Colonic mucosa (tissue), 4 donors: ENCODE measurements around the gene RTP2. TPM values are rescaled to one million over a fixed set of nuclear protein-coding genes. Genes with fewer than 3 reads are reported as not detected.

Source experiments
- DNase-seq: peaks from one replicate; pipeline ENCODE4 v3.0.0-alpha.2; 2020
- H3K27ac ChIP-seq: fragments of 200-600 bp; one replicate; pipeline ENCODE4 v1.8.0; 2021
- H3K27me3 ChIP-seq: fragments of 200-600 bp; one replicate; pipeline ENCODE4 v1.8.0; 2021
- H3K36me3 ChIP-seq: fragments of 200-600 bp; one replicate; pipeline ENCODE4 v1.8.0; 2021
- H3K4me1 ChIP-seq: fragments of 200-600 bp; one replicate; pipeline ENCODE4 v1.8.0; 2021; ENCODE audit warnings: mild to moderate bottlenecking
- H3K4me3 ChIP-seq: fragments of 200-600 bp; one replicate; pipeline ENCODE4 v1.8.0; 2021
- H3K9ac ChIP-seq, 2 donors: one replicate each; pipeline ENCODE4 v1.7.0; 2013; ENCODE audit warnings: control low read depth in 2 of 2, low read depth in 2 of 2, low read length in 2 of 2
- H3K9me3 ChIP-seq: fragments of 200-600 bp; one replicate; pipeline ENCODE4 v1.8.0; 2021
- intact Hi-C: fragments of 100-400 bp; cut with DNase I; formaldehyde crosslinking; loops from one replicate; pipeline ENCODE4 v1.14.1; 2022
- total RNA-seq, 2 donors: library from RNA; stranded (reverse); fragmentation: NEBNext Ultra II Directional in 1 of 2; extraction: Animal tissue kit (Norgen Biotek cat#: 25700) in 1 of 2; gene quantifications; one replicate each; pipeline ENCODE4 v1.2.1, GENCODE V29; 2021
- TF ChIP-seq, protein P1 (sequence below): fragments of 200-600 bp; IDR thresholded peaks from one replicate; pipeline ENCODE4 v1.8.0; 2022; ENCODE audit warnings: antibody characterized with exemption, mild to moderate bottlenecking
- donor health status: healthy.
- donor health status: DM: no; HTN: no; CAD: no.
- donor health status: DM: no; HTN: no; CAD: no.

The RTP2 gene
- total RNA-seq, 2 donors from 2014 or later, result not detected

DNA sequence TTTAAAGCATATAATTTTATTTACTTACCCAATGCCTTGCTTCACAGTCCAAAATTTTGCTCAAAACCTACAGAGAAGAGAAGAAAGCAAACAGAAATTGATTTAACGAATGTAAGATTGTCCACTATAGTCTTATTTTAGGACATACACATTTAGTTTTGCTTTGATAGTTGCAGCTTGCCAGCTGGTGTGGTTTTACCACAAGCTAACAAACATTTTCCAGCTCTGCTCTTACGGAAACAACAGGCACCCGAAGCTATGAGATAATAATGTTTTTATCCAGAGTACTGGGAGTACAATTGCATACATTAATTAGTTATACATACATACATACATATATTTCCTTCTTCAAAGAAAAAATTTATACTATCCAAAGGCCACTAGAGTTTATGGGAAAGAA, 32.5 kb upstream of the RTP2 start:
- intact Hi-C loops, result loop anchor here (10.0 kb wide), 1 partner anchor 1500 kb away; no protein-coding TSS in a partner anchor
- Histone ChIP-seq H3K27ac (no peak overlapping the region), H3K9me3 (no peaks in the 10 kb centered on the region)

DNA sequence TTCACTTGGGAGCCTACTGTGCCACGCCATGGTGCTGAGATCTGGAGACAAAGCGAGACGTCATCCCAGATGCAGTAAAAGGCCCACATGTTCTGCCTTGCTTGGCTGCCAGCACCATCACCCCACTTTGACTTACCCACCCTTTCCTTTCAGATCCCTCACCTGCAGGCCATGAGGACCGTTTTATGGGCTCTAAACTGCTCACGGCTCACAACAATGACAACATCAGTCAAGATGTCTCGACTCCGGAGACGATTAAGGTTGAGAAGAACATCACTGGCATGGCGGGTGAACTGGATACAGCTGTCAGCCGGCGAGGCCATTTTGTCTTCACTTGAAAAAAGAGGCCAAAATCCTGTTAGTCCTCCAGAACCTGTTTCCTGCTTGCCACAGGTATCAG, 31.0 kb upstream of the RTP2 start:
- TF ChIP-seq, protein P1, sequence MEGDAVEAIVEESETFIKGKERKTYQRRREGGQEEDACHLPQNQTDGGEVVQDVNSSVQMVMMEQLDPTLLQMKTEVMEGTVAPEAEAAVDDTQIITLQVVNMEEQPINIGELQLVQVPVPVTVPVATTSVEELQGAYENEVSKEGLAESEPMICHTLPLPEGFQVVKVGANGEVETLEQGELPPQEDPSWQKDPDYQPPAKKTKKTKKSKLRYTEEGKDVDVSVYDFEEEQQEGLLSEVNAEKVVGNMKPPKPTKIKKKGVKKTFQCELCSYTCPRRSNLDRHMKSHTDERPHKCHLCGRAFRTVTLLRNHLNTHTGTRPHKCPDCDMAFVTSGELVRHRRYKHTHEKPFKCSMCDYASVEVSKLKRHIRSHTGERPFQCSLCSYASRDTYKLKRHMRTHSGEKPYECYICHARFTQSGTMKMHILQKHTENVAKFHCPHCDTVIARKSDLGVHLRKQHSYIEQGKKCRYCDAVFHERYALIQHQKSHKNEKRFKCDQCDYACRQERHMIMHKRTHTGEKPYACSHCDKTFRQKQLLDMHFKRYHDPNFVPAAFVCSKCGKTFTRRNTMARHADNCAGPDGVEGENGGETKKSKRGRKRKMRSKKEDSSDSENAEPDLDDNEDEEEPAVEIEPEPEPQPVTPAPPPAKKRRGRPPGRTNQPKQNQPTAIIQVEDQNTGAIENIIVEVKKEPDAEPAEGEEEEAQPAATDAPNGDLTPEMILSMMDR, result no peak
- H3K36me3 ChIP-seq, result peaks cover 12% of the 10 kb centered on the region
- intact Hi-C loops, result loop anchor here (10.0 kb wide), 1 partner anchor 1501 kb away; no protein-coding TSS in a partner anchor

More for the DNA sequence above, 32.5 kb upstream of the RTP2 start:
- Histone ChIP-seq H3K27me3 (no peaks in the 10 kb centered on the region), H3K9ac (no peak overlapping the region), H3K4me1 (no peaks in the 10 kb centered on the region), H3K4me3 (no peak overlapping the region), H3K36me3 (peaks cover 9% of the 10 kb centered on the region)
- TF ChIP-seq, protein P1, result no peak
- DNase-seq, result no peak

DNA sequence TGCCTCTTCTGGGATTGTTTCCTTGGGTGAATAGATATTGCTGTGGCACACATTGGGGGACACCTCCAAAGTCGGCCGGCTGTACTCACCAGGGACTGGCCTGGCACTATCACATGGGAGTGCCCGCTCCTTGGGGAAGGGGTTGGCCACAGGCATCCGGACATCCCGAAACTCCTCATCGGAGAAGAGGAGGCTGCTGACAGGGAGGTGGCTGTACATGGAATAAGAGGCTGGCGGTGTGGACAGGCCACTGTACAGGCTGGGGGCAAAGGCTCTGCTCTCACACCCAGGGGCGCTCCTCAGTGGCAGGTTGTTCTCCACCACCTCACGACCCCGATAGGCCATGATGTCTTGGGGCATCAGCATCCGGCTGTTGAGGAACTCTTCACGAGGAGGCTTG, 27.2 kb upstream of the RTP2 start:
- Histone ChIP-seq H3K27me3 (no peaks in the 10 kb centered on the region), H3K27ac (no peak overlapping the region), H3K36me3 (peaks cover 16% of the 10 kb centered on the region), H3K9ac (no peak overlapping the region), H3K4me1 (no peaks in the 10 kb centered on the region), H3K4me3 (no peak overlapping the region), H3K9me3 (no peaks in the 10 kb centered on the region)
- intact Hi-C loops, result no loop called here
- TF ChIP-seq, protein P1, result no peak
- DNase-seq, result no peak

More for the DNA sequence above, 31.0 kb upstream of the RTP2 start:
- no peak for DNase-seq
- H3K4me3 ChIP-seq, result no peak overlapping the region
- no peaks in the 10 kb centered on the region for H3K27me3 ChIP-seq
- H3K9me3 ChIP-seq, result no peaks in the 10 kb centered on the region
- H3K27ac ChIP-seq, result no peak overlapping the region
- H3K9ac ChIP-seq, result no peak overlapping the region
- no peaks in the 10 kb centered on the region for H3K4me1 ChIP-seq

DNA sequence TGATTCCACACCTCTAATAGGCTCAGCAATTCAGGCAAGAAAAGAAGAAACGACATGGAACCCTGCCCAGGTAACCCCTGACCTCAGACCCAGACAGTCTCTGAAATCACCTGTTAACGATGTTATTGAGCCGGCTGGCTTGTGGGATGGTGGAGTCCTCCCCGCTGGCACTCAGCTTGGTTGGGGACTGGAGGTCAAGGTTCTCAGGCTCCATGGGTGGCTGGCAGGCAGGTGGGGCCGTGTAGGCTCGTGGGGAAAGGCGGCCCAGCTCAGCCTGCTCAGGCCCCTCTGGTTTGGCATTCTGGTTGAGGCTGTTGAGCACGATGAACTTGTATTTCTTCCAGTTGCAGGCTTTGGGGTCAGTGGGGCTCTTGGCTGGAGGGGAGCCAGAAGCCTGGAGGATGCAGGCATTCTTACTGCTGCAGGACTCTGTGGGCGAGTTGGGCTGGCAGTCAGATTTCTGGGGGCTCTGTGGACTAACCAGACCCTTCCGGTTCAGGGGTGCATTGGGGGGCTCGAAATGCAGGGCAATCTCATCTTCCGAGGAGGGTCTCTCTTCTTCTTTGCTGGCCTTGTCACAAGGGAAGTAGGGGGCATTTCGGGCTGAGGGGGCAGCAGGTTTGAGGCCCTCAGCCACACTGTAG, 26.7 kb upstream of the RTP2 start:
- intact Hi-C loops, result no loop called here
- Histone ChIP-seq H3K36me3 (peaks cover 16% of the 10 kb centered on the region), H3K4me1 (no peaks in the 10 kb centered on the region), H3K27me3 (no peaks in the 10 kb centered on the region), H3K9ac (no peak overlapping the region), H3K27ac (no peak overlapping the region), H3K9me3 (no peaks in the 10 kb centered on the region), H3K4me3 (no peak overlapping the region)
- TF ChIP-seq, protein P1, result no peak
- no peak for DNase-seq

DNA sequence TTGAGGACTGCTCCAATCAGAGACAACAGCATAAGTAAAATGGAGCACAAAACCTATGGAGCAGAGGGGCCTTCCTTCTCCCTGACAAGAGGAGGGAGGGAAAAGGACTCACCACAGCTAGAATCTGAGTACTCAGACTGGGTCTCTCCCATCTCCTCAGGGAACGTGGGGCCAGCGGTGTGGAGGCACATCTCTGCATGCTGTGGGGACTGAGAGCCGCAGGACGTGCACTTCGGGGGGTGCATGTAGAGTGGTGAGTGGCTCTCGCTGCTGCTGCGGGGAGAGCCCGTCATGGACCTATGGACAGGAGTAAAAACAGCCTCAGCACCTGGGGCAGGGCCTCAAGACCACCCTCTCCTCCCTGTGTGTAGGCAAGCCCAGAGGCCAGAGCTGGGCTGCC, 25.9 kb upstream of the RTP2 start:
- Histone ChIP-seq H3K9ac (no peak overlapping the region), H3K36me3 (peaks cover 16% of the 10 kb centered on the region), H3K4me1 (no peaks in the 10 kb centered on the region), H3K4me3 (no peak overlapping the region), H3K9me3 (no peaks in the 10 kb centered on the region), H3K27ac (no peak overlapping the region), H3K27me3 (no peaks in the 10 kb centered on the region)
- intact Hi-C loops, result no loop called here
- TF ChIP-seq, protein P1, result no peak
- no peak for DNase-seq
